Cardiac ventricle fibroblast (primary cell): ENCODE measurements around the gene ACSS1. TPM values are rescaled to one million over a fixed set of nuclear protein-coding genes. Genes with fewer than 3 reads are reported as not detected.

Experiments
- total RNA-seq: library from RNA; depleted of rRNA; stranded (reverse); fragments of >200 nt; gene quantifications from 2 replicates; pipeline ENCODE4 v1.2.3, GENCODE V29; 2015

ACSS1 gene
- 24.8 and 29.9 TPM in 2 replicates for total RNA-seq

GRCh38 chr20:25058051-25058846 is at the start of gene ACSS1:
TSS of gene ACSS1 (minus strand) at chr20:25058139. CDS start at chr20:25058102, 37 bp downstream.

GRCh38 chr20:25081730-25082497 is 24.0 kb upstream of the ACSS1 start, which contains the start of gene VSX1:
TSS of gene VSX1 (minus strand) at chr20:25082141. CDS start at chr20:25082096, 45 bp downstream.

GRCh38 chr20:24992487-24993205 is 65.3 kb downstream of the ACSS1 start, which contains the start of gene APMAP:
TSS of gene APMAP (minus strand) at chr20:24992751. CDS start at chr20:24992688, 63 bp downstream.

Other genes with a start within 250 kb of the ACSS1 start
- not detected in 2 replicates for gene CST7, start 108.9 kb downstream of the ACSS1 start, total RNA-seq
- gene APMAP, start 65.4 kb downstream of the ACSS1 start, total RNA-seq: 60.8 and 66.5 TPM in 2 replicates
- gene VSX1, start 24.0 kb upstream of the ACSS1 start, total RNA-seq: not detected in 2 replicates
- gene ENTPD6, start 137.6 kb upstream of the ACSS1 start, total RNA-seq: 26.2 and 30.8 TPM in 2 replicates
- gene PYGB, start 189.9 kb upstream of the ACSS1 start, total RNA-seq: 102 and 105 TPM in 2 replicates